Activated T-helper 17 cell treated with anti-CD3 and anti-CD28 coated beads, Interleukin-2, amount 50 U/mL, for 72 hours (primary cell): ENCODE measurements around the gene ANKRD33B. TPM values are rescaled to one million over a fixed set of nuclear protein-coding genes. Genes with fewer than 3 reads are reported as not detected.

ENCODE experiments used
- ATAC-seq: fragments of 150-1000 bp; cut with Tn5 transposase; replicated peaks from 2 replicates; pipeline ENCODE4 v1.10.0; 2021; ENCODE audit warnings: mild to moderate bottlenecking, moderate library complexity
- H3K27ac Mint-ChIP-seq: one replicate; pipeline ENCODE4 v1.8.0; 2022; ENCODE audit warnings: mixed read lengths
- H3K27me3 Mint-ChIP-seq: one replicate; pipeline ENCODE4 v1.8.0; 2022; ENCODE audit warnings: mixed read lengths
- H3K36me3 Mint-ChIP-seq: one replicate; pipeline ENCODE4 v1.8.0; 2022; ENCODE audit warnings: low read depth, mild to moderate bottlenecking, mixed read lengths
- H3K4me1 Mint-ChIP-seq: one replicate; pipeline ENCODE4 v1.8.0; 2022; ENCODE audit warnings: mixed read lengths
- H3K4me3 Mint-ChIP-seq: one replicate; pipeline ENCODE4 v1.8.0; 2022; ENCODE audit warnings: mild to moderate bottlenecking, mixed read lengths
- H3K9me3 Mint-ChIP-seq: one replicate; pipeline ENCODE4 v1.8.0; 2022; ENCODE audit warnings: mixed read lengths
- total RNA-seq, 2 donors: library from RNA; stranded (reverse); gene quantifications; one replicate each; pipeline ENCODE4 v1.2.3, GENCODE V29; 2022

Gene ANKRD33B
- total RNA-seq, 2 donors from 2014 or later, result 7.8 to 12.2 TPM

DNA sequence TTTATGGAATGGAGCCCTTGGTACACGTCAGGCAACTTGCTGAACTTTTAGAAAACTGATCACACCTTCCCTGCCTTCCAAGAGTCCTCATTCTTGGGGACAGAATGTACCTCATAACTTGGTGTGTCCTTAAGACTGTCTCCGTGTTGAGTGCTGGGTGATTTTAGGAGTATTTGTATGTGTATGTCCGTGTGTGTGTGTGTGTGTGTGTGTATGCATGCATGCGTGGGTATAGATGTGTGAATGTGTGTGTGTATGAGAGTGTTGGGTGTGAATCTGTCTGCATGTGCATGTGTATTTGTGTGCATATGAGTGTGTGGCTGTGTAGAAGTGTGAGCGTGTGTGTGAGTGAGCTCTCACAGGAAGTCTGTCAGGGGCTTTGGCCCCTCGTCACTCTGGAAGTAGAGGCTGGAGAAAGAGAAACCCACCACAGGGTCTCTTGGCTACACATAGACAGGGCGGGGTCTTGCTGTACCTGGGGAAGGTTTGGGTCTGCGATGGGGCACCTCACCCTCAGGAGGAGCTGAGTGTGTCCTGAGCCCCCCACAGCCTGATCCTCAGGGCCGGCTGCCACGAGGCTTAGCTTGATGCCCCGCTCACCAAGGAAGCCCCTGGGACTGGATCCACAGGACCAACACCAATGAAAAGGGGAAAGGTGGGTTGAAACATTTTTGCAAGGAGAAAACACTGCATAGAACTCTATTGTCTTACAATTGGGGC, 33.1 kb upstream of the ANKRD33B start:
- no peaks in the 10 kb centered on the region for H3K9me3 Mint-ChIP-seq
- no peaks in the 10 kb centered on the region for H3K36me3 Mint-ChIP-seq
- ATAC-seq, result no peak
- no peak overlapping the region for H3K27ac Mint-ChIP-seq
- no peaks in the 10 kb centered on the region for H3K4me1 Mint-ChIP-seq
- H3K4me3 Mint-ChIP-seq, result no peak overlapping the region
- H3K27me3 Mint-ChIP-seq, result peaks cover 12% of the 10 kb centered on the region

GRCh38 chr5:10532421-10532820, 31.4 kb upstream of the ANKRD33B start:
- no peaks in the 10 kb centered on the region for H3K36me3 Mint-ChIP-seq
- H3K9me3 Mint-ChIP-seq, result no peaks in the 10 kb centered on the region
- H3K4me3 Mint-ChIP-seq, result no peak overlapping the region
- H3K27ac Mint-ChIP-seq, result no peak overlapping the region
- H3K4me1 Mint-ChIP-seq, result peaks cover 5% of the 10 kb centered on the region
- no peak for ATAC-seq
- peaks cover 17% of the 10 kb centered on the region for H3K27me3 Mint-ChIP-seq

GRCh38 chr5:10533226-10533625, 30.6 kb upstream of the ANKRD33B start:
- peaks cover 5% of the 10 kb centered on the region for H3K4me1 Mint-ChIP-seq
- H3K27ac Mint-ChIP-seq, result no peak overlapping the region
- H3K9me3 Mint-ChIP-seq, result no peaks in the 10 kb centered on the region
- peaks cover 20% of the 10 kb centered on the region for H3K27me3 Mint-ChIP-seq
- H3K4me3 Mint-ChIP-seq, result no peak overlapping the region
- no peak for ATAC-seq
- no peaks in the 10 kb centered on the region for H3K36me3 Mint-ChIP-seq

- peaks cover 28% of the 10 kb centered on the region for H3K27me3 Mint-ChIP-seq
- peaks cover 5% of the 10 kb centered on the region for H3K4me1 Mint-ChIP-seq
- no peak overlapping the region for H3K27ac Mint-ChIP-seq
- ATAC-seq, result no peak
- H3K4me3 Mint-ChIP-seq, result no peak overlapping the region
- no peaks in the 10 kb centered on the region for H3K9me3 Mint-ChIP-seq
- no peaks in the 10 kb centered on the region for H3K36me3 Mint-ChIP-seq
Observed at GRCh38 chr5:10534561-10535530, 29.0 kb upstream of the ANKRD33B start.

- Mint-ChIP-seq H3K27me3 (peaks cover 32% of the 10 kb centered on the region), H3K4me3 (peak overlapping the region; percentile 44), H3K9me3 (no peaks in the 10 kb centered on the region), H3K36me3 (no peaks in the 10 kb centered on the region), H3K4me1 (peaks cover 5% of the 10 kb centered on the region), H3K27ac (peak overlapping the region; percentile 3)
- no peak for ATAC-seq
Observed at GRCh38 chr5:10536511-10536910, 27.4 kb upstream of the ANKRD33B start.

GRCh38 chr5:10536931-10537579, 26.8 kb upstream of the ANKRD33B start:
- no peak for ATAC-seq
- Mint-ChIP-seq H3K27ac (peak overlapping the region; percentile 3), H3K27me3 (peaks cover 33% of the 10 kb centered on the region), H3K4me3 (peak overlapping the region; percentile 44), H3K9me3 (no peaks in the 10 kb centered on the region), H3K36me3 (no peaks in the 10 kb centered on the region), H3K4me1 (peaks cover 5% of the 10 kb centered on the region)

GRCh38 chr5:10537624-10538023, 26.2 kb upstream of the ANKRD33B start:
- Mint-ChIP-seq H3K4me3 (peak overlapping the region; percentile 44), H3K27me3 (peaks cover 37% of the 10 kb centered on the region), H3K36me3 (no peaks in the 10 kb centered on the region), H3K27ac (peak overlapping the region; percentile 3), H3K9me3 (no peaks in the 10 kb centered on the region), H3K4me1 (peaks cover 5% of the 10 kb centered on the region)
- ATAC-seq, result no peak

DNA sequence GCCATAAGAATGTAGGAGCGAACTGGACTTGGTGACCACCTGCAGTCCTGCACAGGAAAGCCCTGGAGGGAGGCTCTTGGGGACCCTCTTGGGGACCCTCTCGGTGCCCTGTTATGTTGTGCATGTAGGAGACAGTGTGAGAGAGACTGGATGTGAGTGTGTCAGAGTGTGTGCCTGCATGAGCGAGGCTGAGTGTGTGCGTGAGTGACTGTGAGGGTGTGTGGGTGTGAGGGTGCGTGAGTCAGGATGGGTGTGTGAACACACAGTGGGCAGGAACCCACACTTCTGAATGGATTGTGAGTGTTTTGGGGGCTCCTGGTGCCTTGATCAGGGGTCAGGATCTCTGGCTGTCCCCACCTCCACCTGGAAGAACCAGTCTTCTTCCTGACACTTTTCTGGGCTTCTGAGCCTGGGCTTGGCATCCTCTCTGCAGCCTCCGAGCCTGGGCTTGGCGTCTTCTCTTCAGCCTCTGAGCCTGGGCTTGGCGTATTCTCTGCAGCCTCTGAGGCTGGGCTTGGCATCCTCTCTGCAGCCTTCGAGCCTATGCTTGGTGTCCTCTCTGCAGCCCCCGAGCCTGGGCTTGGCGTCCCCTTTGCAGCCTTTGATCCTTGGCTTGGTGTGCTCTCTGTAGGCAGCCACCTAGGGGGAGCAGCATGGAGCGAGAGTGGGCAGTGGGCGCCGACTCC, 25.6 kb upstream of the ANKRD33B start:
- H3K9me3 Mint-ChIP-seq, result no peaks in the 10 kb centered on the region
- ATAC-seq, result no peak
- H3K36me3 Mint-ChIP-seq, result no peaks in the 10 kb centered on the region
- H3K27ac Mint-ChIP-seq, result no peak overlapping the region
- H3K4me1 Mint-ChIP-seq, result peaks cover 5% of the 10 kb centered on the region
- H3K27me3 Mint-ChIP-seq, result peaks cover 35% of the 10 kb centered on the region
- no peak overlapping the region for H3K4me3 Mint-ChIP-seq

- Mint-ChIP-seq H3K27ac (no peak overlapping the region), H3K27me3 (peaks cover 35% of the 10 kb centered on the region), H3K4me1 (peaks cover 5% of the 10 kb centered on the region), H3K4me3 (no peak overlapping the region), H3K9me3 (no peaks in the 10 kb centered on the region), H3K36me3 (no peaks in the 10 kb centered on the region)
- ATAC-seq, result no peak
Observed at GRCh38 chr5:10538789-10539686, 24.8 kb upstream of the ANKRD33B start.

- Mint-ChIP-seq H3K9me3 (no peaks in the 10 kb centered on the region), H3K4me3 (no peak overlapping the region), H3K4me1 (peaks cover 5% of the 10 kb centered on the region), H3K27me3 (peaks cover 35% of the 10 kb centered on the region), H3K36me3 (no peaks in the 10 kb centered on the region), H3K27ac (no peak overlapping the region)
- ATAC-seq, result no peak
Observed at GRCh38 chr5:10539687-10539998, 24.2 kb upstream of the ANKRD33B start.

DNA sequence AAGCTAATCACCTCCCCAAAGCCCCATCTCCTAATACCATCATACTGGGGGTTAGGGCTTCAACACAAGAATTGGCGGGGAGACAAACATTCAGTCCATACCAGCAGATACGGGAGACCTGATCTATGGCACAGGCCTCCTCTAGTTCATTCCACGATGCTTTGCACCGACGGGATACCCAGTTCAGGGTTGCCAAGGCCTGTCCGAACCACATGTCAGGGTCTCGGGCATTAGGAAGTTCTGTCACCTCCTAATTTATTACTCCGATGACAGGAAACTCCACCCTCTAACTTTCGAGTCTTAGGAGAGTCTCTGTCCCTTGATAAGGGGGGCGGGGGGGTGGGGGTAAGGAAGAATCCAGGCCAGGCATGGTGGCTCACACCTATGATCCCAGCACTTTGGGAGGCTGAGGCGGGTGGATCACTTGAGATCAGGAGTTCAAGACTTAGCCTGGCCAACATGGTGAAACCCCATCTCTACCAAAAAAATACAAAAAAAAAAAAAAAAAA, 23.8 kb upstream of the ANKRD33B start:
- Mint-ChIP-seq H3K27me3 (peaks cover 35% of the 10 kb centered on the region), H3K27ac (no peak overlapping the region)

DNA sequence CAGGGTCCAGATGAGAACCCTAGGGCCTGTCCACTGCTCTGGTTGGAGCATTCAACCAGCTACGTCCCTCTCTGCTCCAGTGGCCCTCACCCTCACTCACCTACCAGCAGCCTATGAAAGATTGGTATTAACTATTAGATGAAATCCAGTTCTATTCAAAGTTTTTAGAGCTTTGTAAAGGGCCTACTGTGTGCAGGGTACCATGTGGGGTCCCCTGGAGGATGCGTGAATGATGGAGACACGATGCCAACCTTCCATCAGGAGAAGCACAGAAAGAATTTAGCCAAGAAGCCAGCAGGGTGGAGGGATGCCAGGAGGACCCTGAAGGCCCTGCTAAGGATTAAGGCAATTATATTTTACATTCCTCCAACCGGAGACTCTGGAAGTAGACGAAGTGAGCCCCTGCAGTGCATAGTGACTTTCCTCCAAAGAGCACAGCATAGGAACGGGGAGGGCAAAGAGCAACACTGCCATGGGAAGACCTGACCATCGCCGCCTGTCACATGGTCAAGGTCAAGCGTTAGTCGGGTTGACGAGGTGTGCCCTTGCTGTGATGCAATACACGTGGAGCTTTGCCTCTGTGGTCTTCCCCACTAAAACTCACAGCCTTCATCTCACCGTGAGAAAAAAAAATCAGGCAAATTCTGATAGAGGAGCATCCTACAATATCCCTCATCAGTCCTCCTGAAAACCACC, 22.8 kb upstream of the ANKRD33B start:
- H3K4me1 Mint-ChIP-seq, result peaks cover 5% of the 10 kb centered on the region

More for the DNA sequence above, 23.8 kb upstream of the ANKRD33B start:
- H3K36me3 Mint-ChIP-seq, result no peaks in the 10 kb centered on the region
- H3K4me1 Mint-ChIP-seq, result peaks cover 5% of the 10 kb centered on the region
- no peaks in the 10 kb centered on the region for H3K9me3 Mint-ChIP-seq
- no peak overlapping the region for H3K4me3 Mint-ChIP-seq
- no peak for ATAC-seq

DNA sequence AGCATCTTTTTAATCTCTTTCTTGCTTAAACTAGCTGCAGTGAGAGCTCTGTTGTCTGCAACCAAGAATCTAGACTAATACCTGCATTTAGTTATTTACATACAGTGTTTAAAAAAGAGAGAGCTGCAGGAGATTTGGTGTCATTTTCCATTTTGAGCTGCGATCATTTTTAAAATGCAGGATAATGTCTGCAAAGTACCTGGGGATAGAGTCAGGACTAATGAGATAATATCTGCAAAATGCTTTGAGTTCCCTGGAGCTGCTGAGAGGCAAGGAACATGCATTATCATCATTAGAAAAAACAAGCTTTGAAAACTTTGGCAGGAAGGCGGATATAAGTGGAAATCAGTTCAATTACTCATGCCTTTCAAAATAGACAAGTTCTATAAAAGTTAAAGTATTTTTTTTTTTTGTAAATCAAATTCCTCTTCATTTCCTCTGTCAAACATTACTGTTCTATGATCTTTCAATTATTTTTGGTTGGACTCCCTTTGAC, 21.8 kb upstream of the ANKRD33B start:
- Mint-ChIP-seq H3K9me3 (no peaks in the 10 kb centered on the region), H3K27ac (no peak overlapping the region), H3K4me1 (peaks cover 3% of the 10 kb centered on the region), H3K4me3 (no peak overlapping the region), H3K36me3 (no peaks in the 10 kb centered on the region), H3K27me3 (peaks cover 36% of the 10 kb centered on the region)
- ATAC-seq, result no peak

More for the DNA sequence above, 22.8 kb upstream of the ANKRD33B start:
- Mint-ChIP-seq H3K27me3 (peaks cover 38% of the 10 kb centered on the region), H3K27ac (no peak overlapping the region), H3K9me3 (no peaks in the 10 kb centered on the region), H3K4me3 (no peak overlapping the region), H3K36me3 (no peaks in the 10 kb centered on the region)
- no peak for ATAC-seq
